GM12864 (cell line): ENCODE results near the gene ZNF317.

Experiments
- DNase-seq: peaks from one replicate; pipeline ENCODE4 v3.0.0-alpha.2; 2011; ENCODE audit warnings: low read depth
- H3K4me3 ChIP-seq: 2 replicates; pipeline ENCODE4 v1.5.1; 2011; ENCODE audit warnings: mild to moderate bottlenecking, low read depth, low read length, control low read depth
- CTCF ChIP-seq: IDR thresholded peaks from 2 replicates; pipeline ENCODE4 v1.5.1; 2011; ENCODE audit warnings: low read depth, mild to moderate bottlenecking, moderate library complexity, low read length, control low read depth, inconsistent platforms; ENCODE audit errors: missing control alignments

Gene ZNF317

GRCh38 chr19:9128171-9128570, 12.0 kb upstream of the ZNF317 start:
- no peak overlapping the region for H3K4me3 ChIP-seq
- TF ChIP-seq CTCF = no peak
- no peak for DNase-seq

DNA sequence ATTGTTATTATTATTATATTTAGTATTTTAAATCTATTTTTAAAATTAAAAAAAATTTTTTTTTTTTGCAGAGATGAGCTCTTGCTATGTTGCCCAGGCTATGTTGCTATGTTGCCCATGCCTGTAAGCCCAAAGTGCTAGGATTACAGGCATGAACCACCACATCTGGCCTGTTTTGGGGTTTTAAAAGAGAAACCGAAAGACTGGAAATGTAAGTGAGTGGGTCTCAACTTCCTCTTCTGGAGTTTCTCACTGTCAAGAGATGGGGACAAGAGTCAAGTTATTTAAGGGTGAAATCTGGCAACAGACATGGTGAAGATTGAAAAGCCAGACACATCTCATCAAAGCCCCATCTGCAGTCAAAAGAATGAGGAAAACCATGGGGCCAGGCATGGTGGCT, 9.2 kb upstream of the ZNF317 start:
- TF ChIP-seq CTCF = no peak
- no peak overlapping the region for H3K4me3 ChIP-seq
- no peak for DNase-seq

GRCh38 chr19:9132422-9132821, 7.8 kb upstream of the ZNF317 start:
- no peak for DNase-seq
- no peak for TF ChIP-seq CTCF
- no peak overlapping the region for H3K4me3 ChIP-seq

GRCh38 chr19:9139609-9140158, 513 bp upstream of the ZNF317 start:
- DNase-seq = no peak
- no peak for TF ChIP-seq CTCF
- H3K4me3 ChIP-seq = peak overlapping the region; percentile 94

- no peak overlapping the region for H3K4me3 ChIP-seq
These were observed 4.7 kb downstream of the ZNF317 start for GRCh38 chr19:9144920-9145319.

DNA sequence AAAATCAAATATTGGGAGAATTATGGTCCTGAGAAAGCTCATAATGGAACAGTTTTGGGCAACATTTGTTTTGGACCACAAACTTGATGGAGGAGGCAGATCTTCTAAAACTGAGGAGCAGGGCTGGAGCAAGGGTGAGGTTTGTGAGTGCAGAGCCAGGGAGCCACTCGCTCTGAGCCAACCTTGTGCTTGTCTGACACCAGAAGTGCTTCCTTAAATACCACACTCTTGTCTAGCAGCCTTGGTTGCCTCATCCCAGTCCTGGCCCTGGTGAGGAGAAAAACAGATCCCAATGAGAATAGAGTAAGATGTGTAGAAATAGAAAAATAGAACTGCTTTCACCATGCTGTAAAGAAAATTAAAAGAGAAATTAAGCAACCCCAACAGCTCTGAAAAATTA, 6.7 kb downstream of the ZNF317 start:
- no peak for TF ChIP-seq CTCF
- no peak overlapping the region for H3K4me3 ChIP-seq
- no peak for DNase-seq

More at GRCh38 chr19:9144920-9145319, 4.7 kb downstream of the ZNF317 start:
- no peak for TF ChIP-seq CTCF
- no peak for DNase-seq

- no peak overlapping the region for H3K4me3 ChIP-seq
- no peak for TF ChIP-seq CTCF
- no peak for DNase-seq
These were observed 8.5 kb downstream of the ZNF317 start for GRCh38 chr19:9148697-9149096.
